Caco-2 (cell line): ENCODE results near the gene C4BPB. TPM values are rescaled to one million over a fixed set of nuclear protein-coding genes. Genes with fewer than 3 reads are reported as not detected.

Source experiments
- BruUV-seq: library from RNA; stranded (reverse); fragments of 400-500 nt; replicated peaks from 2 replicates; lab custom pipeline; 2021; lab: Mats Ljungman, UMichigan
- CTCF ChIA-PET: fragments of 300-600 bp; sonication (Branson Sonifier 250); formaldehyde crosslinking; loops from one replicate; lab custom pipeline; 2022; ENCODE audit warnings: antibody characterized with exemption; lab: Charles Lee
- POLR2A ChIA-PET: fragments of 300-600 bp; sonication (Branson Sonifier 250); formaldehyde crosslinking; loops from one replicate; lab custom pipeline; 2022; ENCODE audit warnings: antibody characterized with exemption; lab: Charles Lee
- DNase-seq, 2 experiments: peaks; one replicate each; pipeline versions ENCODE4 v3.0.0 to v3.0.0-alpha.2; 2020 to 2022
- H3K27me3 ChIP-seq: replicated peaks from 2 replicates; pipeline ENCODE4 v1.6.0; 2011; ENCODE audit warnings: low read length; ENCODE audit not compliant: control insufficient read depth, insufficient read depth
- H3K36me3 ChIP-seq: 2 replicates; pipeline ENCODE4 v1.5.1; 2011; ENCODE audit warnings: low read length; ENCODE audit not compliant: control insufficient read depth, insufficient read depth
- H3K4me1 ChIP-seq: fragments of 250-450 bp; sonication (Bioruptor Pico); 2 replicates; pipeline ENCODE4 v1.5.1; 2020; ENCODE audit warnings: mild to moderate bottlenecking
- H3K4me3 ChIP-seq: 2 replicates; pipeline ENCODE4 v1.5.1; 2011; ENCODE audit warnings: low read depth, mild to moderate bottlenecking, control low read depth, low read length
- H3K9me3 ChIP-seq: fragments of 250-450 bp; sonication (Bioruptor Pico); 2 replicates; pipeline ENCODE4 v1.5.1; 2020; ENCODE audit warnings: mild to moderate bottlenecking, moderate library complexity
- H3K27ac Mint-ChIP-seq: one replicate; pipeline ENCODE4 v1.8.0; 2022; ENCODE audit warnings: mixed read lengths; ENCODE audit not compliant: unreplicated experiment
- H3K27me3 Mint-ChIP-seq: one replicate; pipeline ENCODE4 v1.8.0; 2022; ENCODE audit warnings: mixed read lengths; ENCODE audit not compliant: insufficient read depth, unreplicated experiment
- H3K36me3 Mint-ChIP-seq: one replicate; pipeline ENCODE4 v1.8.0; 2022; ENCODE audit warnings: mild to moderate bottlenecking, mixed read lengths; ENCODE audit not compliant: insufficient read depth, unreplicated experiment
- H3K4me1 Mint-ChIP-seq: one replicate; pipeline ENCODE4 v1.8.0; 2022; ENCODE audit warnings: low read depth, mixed read lengths; ENCODE audit not compliant: unreplicated experiment
- H3K4me3 Mint-ChIP-seq: one replicate; pipeline ENCODE4 v1.8.0; 2022; ENCODE audit warnings: mild to moderate bottlenecking, moderate library complexity, mixed read lengths; ENCODE audit not compliant: unreplicated experiment
- H3K9me3 Mint-ChIP-seq: one replicate; pipeline ENCODE4 v1.8.0; 2022; ENCODE audit warnings: mixed read lengths; ENCODE audit not compliant: unreplicated experiment
- intact Hi-C: fragments of 100-400 bp; cut with micrococcal nuclease; formaldehyde crosslinking; loops from one replicate; pipeline ENCODE4 v1.10.0; 2022; ENCODE audit not compliant: unreplicated experiment
- total RNA-seq: library from RNA; stranded (reverse); gene quantifications from 2 replicates; pipeline ENCODE4 v1.2.3, GENCODE V29; 2022
- TF ChIP-seq, protein P1 (sequence below), 2 experiments: fragments of 200-600 bp in 1 of 2; IDR thresholded peaks; 1 replicate in 1 of 2; 2 replicates in 1 of 2; pipeline versions ENCODE4 v1.5.1 to v1.8.0; 2011 to 2022; ENCODE audit warnings: antibody characterized with exemption in 1 of 2, control low read depth in 1 of 2, inconsistent platforms in 1 of 2, low read depth in 1 of 2, low read length in 1 of 2, mild to moderate bottlenecking in 1 of 2, moderate library complexity in 1 of 2; ENCODE audit not compliant: insufficient read depth in 1 of 2, severe bottlenecking in 1 of 2, unreplicated experiment in 1 of 2

Gene C4BPB
- total RNA-seq, 1 experiment from 2014 or later = 99.8 TPM

DNA sequence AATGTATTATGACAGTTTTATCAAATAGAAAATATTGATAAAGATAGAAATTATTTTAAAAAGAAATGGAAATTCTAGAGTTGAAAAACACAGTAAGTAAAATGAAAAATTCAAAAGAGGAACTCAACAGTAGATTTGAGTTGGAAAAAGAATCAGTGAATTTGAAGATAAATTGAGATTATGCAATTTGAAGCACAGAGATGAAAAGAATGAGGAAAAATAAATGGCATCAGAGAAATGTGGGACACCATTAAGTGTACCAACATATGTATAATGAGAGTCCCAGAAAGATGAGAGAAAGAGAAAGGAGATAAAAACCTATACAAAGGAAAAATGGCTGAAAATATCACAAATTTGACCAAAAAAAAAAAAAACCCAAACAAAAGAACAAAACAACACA, 40.4 kb downstream of the C4BPB start:
- POLR2A ChIA-PET = no interaction called here
- TF ChIP-seq, protein P1, sequence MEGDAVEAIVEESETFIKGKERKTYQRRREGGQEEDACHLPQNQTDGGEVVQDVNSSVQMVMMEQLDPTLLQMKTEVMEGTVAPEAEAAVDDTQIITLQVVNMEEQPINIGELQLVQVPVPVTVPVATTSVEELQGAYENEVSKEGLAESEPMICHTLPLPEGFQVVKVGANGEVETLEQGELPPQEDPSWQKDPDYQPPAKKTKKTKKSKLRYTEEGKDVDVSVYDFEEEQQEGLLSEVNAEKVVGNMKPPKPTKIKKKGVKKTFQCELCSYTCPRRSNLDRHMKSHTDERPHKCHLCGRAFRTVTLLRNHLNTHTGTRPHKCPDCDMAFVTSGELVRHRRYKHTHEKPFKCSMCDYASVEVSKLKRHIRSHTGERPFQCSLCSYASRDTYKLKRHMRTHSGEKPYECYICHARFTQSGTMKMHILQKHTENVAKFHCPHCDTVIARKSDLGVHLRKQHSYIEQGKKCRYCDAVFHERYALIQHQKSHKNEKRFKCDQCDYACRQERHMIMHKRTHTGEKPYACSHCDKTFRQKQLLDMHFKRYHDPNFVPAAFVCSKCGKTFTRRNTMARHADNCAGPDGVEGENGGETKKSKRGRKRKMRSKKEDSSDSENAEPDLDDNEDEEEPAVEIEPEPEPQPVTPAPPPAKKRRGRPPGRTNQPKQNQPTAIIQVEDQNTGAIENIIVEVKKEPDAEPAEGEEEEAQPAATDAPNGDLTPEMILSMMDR (IDR thresholded peaks at IDR 0.05; ENCODE audit: insufficient read depth in 1 of 2, low read depth in 1 of 2, low read length in 1 of 2, severe bottlenecking in 1 of 2, unreplicated experiment in 1 of 2) = no peak
- CTCF ChIA-PET = no interaction called here
- DNase-seq = no peak
- Mint-ChIP-seq H3K9me3 (peaks cover 22% of the 10 kb centered on the region), H3K4me1 (peaks cover 6% of the 10 kb centered on the region), H3K36me3 (peaks cover 5% of the 10 kb centered on the region), H3K27ac (no peak overlapping the region), H3K4me3 (no peak overlapping the region), H3K27me3 (no peaks in the 10 kb centered on the region)
- Histone ChIP-seq H3K4me3 (no peak overlapping the region), H3K4me1 (no peaks in the 10 kb centered on the region), H3K27me3 (no peaks in the 10 kb centered on the region; the same call in 1 of the 2 replicates), H3K36me3 (no peaks in the 10 kb centered on the region), H3K9me3 (peaks cover 15% of the 10 kb centered on the region)
- intact Hi-C loops = no loop called here
- BruUV-seq = no TSS peak

DNA sequence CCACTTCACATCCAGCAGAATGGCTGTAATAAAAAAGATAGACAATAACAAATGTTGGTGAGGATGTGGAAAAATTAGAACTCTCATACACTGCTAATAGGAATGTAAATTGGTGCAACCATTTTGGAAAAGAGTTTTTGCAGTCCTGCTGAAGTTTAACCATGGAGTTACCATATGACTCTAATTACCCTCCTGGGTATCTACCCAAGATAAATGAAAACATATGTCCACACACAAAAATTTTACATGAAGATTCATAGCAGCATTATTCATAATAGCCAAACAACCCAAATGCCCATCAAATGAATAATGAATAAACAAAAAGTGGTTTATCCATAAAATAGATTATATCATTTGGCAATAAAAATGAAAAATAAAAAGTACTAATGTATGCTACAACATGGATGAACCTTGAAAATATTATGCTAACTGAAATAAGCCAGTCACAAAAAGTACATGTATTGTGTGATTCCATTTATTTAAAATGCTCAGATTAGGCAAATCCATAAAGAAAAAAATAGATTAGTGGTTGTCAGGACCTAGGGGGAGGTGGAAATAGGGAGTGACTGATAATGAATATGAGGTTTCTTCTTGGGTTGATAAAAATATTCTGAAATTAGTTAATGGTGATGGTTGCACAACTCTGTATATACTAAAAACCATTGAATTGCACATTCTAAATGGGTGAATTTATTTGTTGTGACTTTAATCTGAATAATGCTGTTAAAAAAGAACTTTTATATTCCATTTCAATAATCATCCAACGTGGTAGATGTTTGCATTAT, 41.8 kb downstream of the C4BPB start:
- no TSS peak for BruUV-seq
- TF ChIP-seq, protein P1 (IDR thresholded peaks at IDR 0.05; ENCODE audit: insufficient read depth in 1 of 2, low read depth in 1 of 2, low read length in 1 of 2, severe bottlenecking in 1 of 2, unreplicated experiment in 1 of 2) = no peak
- intact Hi-C loops = no loop called here
- no peaks in the 10 kb centered on the region for H3K4me1 Mint-ChIP-seq
- H3K4me1 ChIP-seq = no peaks in the 10 kb centered on the region
- no peak overlapping the region for H3K27ac Mint-ChIP-seq
- no peaks in the 10 kb centered on the region; the same call in 1 of the 2 replicates for H3K27me3 ChIP-seq
- no peaks in the 10 kb centered on the region for H3K36me3 ChIP-seq
- H3K9me3 Mint-ChIP-seq = peaks cover 22% of the 10 kb centered on the region
- peaks cover 15% of the 10 kb centered on the region for H3K9me3 ChIP-seq
- no peak overlapping the region for H3K4me3 ChIP-seq
- H3K4me3 Mint-ChIP-seq = no peak overlapping the region
- no peak for DNase-seq
- ChIA-PET POLR2A (no interaction called here), CTCF (no interaction called here)
- H3K36me3 Mint-ChIP-seq = peaks cover 5% of the 10 kb centered on the region
- no peaks in the 10 kb centered on the region for H3K27me3 Mint-ChIP-seq

DNA sequence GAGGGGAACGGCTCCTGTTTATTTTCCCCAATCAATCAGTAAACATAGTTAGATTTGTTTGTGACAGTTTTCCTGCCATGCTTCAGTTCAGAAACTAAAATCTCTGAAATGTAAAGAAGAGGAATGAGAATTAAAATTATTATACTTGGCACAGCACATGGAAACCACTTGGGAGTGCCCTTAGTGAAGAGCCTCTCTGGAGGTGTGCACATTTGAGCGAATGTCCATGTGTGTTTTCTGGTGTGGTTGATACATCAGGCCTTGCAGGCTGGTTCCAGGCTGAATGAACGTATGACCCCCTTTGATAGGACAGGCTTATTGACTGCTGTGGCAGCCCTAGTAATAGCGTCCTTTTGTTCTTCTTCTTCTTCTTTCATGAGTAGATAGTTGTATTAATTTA, 42.5 kb downstream of the C4BPB start:
- no peak for DNase-seq
- Mint-ChIP-seq H3K4me3 (no peak overlapping the region), H3K4me1 (no peaks in the 10 kb centered on the region), H3K27me3 (no peaks in the 10 kb centered on the region), H3K27ac (no peak overlapping the region), H3K9me3 (peaks cover 22% of the 10 kb centered on the region), H3K36me3 (peaks cover 5% of the 10 kb centered on the region)
- H3K27me3 ChIP-seq = no peaks in the 10 kb centered on the region; the same call in 1 of the 2 replicates
- no peaks in the 10 kb centered on the region for H3K36me3 ChIP-seq
- intact Hi-C loops = no loop called here
- no peaks in the 10 kb centered on the region for H3K4me1 ChIP-seq
- TF ChIP-seq, protein P1 (IDR thresholded peaks at IDR 0.05; ENCODE audit: insufficient read depth in 1 of 2, low read depth in 1 of 2, low read length in 1 of 2, severe bottlenecking in 1 of 2, unreplicated experiment in 1 of 2) = no peak
- no TSS peak for BruUV-seq
- POLR2A ChIA-PET = no interaction called here
- CTCF ChIA-PET = no interaction called here
- peaks cover 15% of the 10 kb centered on the region for H3K9me3 ChIP-seq
- no peak overlapping the region for H3K4me3 ChIP-seq
